Left ventricle myocardium superior (tissue), 1 donor: ENCODE measurements around the gene SUPT6H. TPM values are rescaled to one million over a fixed set of nuclear protein-coding genes. Genes with fewer than 3 reads are reported as not detected.

Source experiments
- ATAC-seq: fragments of 200-7000 bp; cut with Tn5 transposase; one replicate; pipeline ENCODE4 v1.9.1; 2020; ENCODE audit warnings: mild to moderate bottlenecking, moderate library complexity
- DNase-seq: peaks from one replicate; pipeline ENCODE4 v3.0.0-alpha.2; 2020
- intact Hi-C: fragments of 100-400 bp; cut with micrococcal nuclease; formaldehyde crosslinking; loops from one replicate; pipeline ENCODE4 v1.11.0; 2022
- long read RNA-seq: library from polyadenylated mRNA; unstranded; transcript quantifications from one replicate; pipeline ENCODE4 v2.0.0, GENCODE V29; 2021
- total RNA-seq: library from RNA; stranded (reverse); fragmentation: NEBNext Ultra II Directional; extraction: Animal tissue kit (Norgen Biotek cat#: 25700); gene quantifications from one replicate; pipeline ENCODE4 v1.2.1, GENCODE V29; 2021
- donor health status: DM: no; HTN: yes; CAD: no; lungs with severe emphysema.

The SUPT6H gene
- 46.0 TPM for total RNA-seq
- long read RNA-seq, full-length matches to known transcripts = 4 of 32 reads
- long read RNA-seq, partial matches to known transcripts = 24 of 32 reads
- long read RNA-seq, other reads (novel, unspliced or antisense) = 4 of 32 reads

DNA sequence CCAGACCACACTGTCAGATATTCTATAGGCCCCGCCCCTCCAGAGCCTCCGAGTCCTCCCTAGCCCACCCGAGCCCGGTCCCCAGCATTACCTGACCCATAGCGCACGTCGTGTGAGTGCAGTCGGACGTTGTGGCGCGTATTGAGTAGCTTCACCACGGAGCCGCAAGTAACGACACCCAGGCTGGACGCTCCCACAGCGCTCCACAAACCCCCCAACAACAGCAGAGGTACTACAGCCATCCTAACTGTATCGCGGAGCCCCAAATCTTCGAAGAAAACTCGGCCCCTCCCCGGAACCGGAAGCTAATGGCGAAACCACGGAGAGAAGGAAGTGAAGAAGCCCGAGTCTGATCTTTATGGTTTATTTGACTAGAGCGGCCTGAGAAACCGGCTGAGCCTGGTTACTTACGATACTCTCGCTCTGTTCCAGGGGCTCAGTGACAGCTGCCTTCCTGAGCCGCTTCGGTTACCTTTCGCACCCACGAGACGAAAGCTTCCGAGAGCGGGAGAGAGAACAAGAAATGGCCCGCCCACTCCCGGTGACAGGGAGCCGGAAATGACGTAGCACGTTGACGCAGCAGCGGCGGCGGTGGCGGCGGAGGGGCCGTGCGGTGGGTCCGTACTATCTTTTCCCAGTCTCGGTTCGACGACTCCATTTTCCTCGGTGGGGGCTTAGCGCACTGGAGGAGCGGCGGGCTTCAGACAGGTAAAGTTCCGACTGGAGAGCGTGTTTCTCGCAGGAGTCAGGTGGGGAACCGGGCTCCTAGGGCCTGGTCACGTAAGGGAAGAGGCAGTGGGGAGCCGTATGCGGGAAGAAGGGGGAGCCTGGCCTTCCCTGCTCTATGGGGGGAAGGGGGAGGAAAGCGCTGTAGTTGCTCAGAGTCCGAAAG is at the start of gene SUPT6H, which contains the start of gene SDF2:
Gene SUPT6H, plus strand, starts transcription at position 571 of the 892 bp plus-strand sequence. CDS start 11,197 bp downstream, outside the sequence.
Gene SDF2, minus strand, starts transcription at position 272 of the 892 bp plus-strand sequence. Its CDS starts 30 bp downstream, at position 242.
- DNase-seq (peak; percentile 92), ATAC-seq (peak; percentile 96)
- intact Hi-C loops = no loop called here

DNA sequence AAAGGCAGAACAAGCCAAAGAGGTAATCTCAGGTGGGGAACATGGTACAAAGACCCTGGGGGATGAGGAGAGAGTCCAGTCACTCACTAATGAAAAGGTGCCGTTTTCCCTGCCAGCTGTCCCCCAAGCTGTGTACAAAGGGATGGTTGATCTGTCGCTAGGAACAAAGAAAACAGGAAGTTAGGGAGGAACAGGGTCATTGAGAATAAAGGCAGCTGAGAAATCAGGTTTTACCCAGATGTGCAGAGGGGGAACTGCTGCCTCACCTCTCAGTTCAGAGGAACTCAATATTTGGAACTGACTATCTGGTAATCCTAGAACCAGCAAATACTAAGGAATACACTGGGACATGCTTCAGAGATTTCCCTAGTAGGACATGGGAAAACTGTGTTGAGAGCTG is 49.5 kb upstream of the SUPT6H start:
- intact Hi-C loops = loop anchor here (2.0 kb wide), 1 partner anchor 118 kb away; no protein-coding TSS in a partner anchor
- ATAC-seq (no peak), DNase-seq (no peak)

DNA sequence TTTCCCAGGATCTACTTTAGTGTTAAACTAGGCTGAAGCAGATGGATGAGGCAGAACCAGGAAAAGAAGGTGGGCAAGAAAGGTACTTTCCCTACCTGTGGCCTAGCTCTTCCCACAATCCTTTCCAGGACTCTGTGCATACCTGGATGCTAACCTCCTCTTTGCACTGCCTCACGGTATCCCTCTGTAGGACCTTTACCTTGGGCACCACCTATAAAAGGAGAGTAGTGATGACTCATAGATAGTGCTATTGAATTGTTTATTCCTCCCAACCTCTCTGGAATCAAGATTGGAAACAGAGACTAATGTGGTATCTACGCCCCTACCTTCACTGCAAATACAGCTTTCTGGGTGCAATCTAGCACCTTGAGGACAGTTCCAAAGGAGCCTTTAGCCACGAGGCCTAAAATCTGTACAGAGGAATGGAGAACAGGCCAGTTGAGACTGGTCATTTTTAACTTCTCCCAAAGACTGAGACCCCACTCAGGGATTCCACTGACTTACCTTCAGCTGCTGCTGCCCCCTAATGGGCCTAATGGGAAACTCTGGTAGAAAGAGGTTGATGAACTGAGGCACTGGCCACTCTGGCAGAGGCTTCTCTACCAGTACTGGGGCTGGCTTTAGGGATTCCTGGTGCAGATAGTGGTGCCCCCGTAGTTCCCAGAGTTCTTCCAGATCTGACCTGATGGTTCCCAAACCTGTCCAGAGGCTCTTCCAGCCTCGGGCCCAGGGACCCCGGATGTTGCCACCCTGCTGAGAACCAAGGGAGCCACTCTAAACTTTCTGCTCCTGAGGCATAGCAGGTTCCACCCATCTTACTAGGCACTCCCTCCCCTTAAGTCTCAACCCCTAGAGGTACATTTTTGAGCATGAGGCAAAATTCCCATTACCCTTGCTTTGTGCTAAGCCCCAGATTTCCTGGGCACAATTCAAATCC is 48.8 kb upstream of the SUPT6H start:
- intact Hi-C loops = loop anchor here (2.0 kb wide), 1 partner anchor 118 kb away; no protein-coding TSS in a partner anchor
- DNase-seq (no peak), ATAC-seq (peak; percentile 71)

DNA sequence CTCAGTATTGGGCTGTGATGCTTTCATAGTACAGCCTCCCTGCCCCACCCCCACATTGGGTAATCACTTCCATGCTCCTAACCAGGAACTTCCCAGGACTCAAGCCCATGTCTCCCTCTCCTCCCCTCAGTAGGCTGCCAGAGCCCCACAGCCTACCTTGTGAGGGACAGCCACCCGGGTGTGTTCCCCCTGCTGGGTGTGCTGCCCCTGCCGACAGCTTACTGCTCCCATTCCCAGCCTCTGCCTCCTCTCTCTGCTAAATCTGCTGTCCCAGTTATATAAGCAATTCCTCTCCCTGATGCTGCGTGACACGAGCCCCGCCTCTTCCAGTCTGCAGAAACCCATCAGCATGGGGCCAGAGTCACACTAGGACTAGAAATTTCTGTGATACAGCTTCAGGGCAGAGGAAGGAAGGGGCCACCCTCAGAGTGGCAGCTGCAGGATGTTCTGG is 48.0 kb upstream of the SUPT6H start, which contains the start of gene RSKR:
Gene RSKR, minus strand, starts transcription at position 255 of the 451 bp plus-strand sequence. Its CDS starts 24 bp downstream, at position 231.
- intact Hi-C loops = loop anchor here (2.0 kb wide), 1 partner anchor 119 kb away; no protein-coding TSS in a partner anchor
- no peak for DNase-seq
- ATAC-seq = peak; percentile 17

DNA sequence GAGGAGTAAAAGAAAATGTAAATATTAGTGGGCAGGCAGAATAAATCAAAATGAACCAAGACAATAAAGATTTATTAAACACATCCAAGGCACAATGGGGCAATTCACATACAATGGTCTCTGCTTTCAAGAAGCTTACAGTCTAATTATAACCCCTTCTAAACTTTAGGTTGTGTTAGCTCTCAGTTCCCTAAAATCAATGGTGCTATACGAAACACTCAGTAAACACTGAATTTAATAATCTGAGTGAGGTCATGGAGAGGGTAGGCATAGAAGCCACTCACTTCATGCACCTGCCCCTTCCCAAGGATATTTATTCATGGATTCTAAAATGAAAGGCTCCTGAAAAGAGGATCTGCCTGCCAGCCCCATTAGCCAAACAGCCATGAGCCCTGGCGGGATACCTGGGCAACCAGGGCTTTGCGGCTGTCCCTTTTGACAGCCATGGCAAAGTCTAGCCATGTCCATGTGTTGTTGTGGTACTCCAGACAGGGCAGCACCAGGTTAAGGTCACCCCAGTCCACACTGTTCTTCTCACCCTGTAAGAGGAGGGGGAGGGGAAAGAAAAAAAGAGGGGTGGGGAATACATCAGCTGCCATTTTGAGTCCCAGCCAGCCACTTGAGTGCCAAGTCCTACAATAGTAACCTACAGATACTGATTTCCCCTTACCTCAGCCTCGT is 46.6 kb upstream of the SUPT6H start:
- intact Hi-C loops = no loop called here
- ATAC-seq (peak; percentile 47), DNase-seq (no peak)

DNA sequence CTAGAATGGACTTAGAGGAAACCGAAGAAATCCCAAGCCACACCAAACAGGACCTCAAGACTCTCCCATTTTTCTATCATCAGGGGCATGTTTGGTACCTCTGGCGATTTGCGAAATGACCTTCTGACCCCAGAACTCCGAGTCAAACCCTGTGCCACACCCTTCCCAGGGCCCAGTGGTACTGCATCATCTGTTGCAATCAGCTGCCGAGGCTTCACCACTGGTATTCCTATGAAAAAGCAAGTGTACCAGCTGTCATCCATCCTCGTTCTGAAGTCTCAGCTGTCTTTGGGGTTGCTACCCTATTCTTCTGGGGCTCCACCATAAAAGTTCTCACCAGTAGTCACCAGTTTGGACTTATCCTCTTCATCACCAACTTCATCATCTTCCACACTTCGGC is 45.7 kb upstream of the SUPT6H start:
- intact Hi-C loops = no loop called here
- DNase-seq (no peak), ATAC-seq (no peak)

DNA sequence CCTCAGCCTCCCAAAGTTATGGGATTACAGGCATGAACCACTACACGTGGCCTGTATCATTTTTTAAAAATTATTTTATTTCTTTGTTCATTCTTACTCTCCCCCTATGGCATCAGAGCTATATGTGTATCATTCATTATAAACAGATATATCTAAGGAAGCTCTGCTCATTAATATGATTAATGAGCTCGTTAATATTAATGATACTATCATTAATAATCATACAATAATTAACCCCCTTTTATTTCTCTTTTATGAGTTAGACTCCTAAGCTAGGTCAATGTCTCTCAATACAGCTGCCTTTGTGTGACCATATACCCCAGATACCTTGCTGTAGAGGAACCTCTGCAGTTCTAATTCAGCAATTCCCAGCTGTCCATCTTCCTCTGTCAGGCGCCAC is 43.5 kb upstream of the SUPT6H start:
- ATAC-seq = no peak
- intact Hi-C loops = no loop called here

DNA sequence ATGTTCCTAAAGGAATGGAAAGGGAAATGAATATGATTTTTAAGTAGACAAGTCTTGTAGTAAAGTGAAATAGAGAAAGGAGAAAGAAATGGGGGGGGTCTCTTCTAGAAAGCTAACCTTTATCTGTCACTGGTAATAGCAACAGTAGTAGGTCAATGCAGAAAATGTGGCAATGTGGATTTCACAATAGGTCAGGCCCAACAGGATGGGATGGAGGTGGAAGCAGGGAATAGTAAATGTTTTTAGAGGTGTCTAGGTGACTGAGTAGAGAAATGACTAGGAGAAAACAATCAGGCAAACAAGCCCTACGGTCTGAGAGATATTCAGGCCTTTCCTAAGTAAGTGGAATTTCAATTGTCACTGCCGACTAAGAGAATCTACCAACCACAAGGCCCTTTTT is 42.0 kb upstream of the SUPT6H start:
- no peak for DNase-seq
- intact Hi-C loops = no loop called here
- ATAC-seq = no peak

More for the DNA sequence above, 43.5 kb upstream of the SUPT6H start:
- DNase-seq = no peak

DNA sequence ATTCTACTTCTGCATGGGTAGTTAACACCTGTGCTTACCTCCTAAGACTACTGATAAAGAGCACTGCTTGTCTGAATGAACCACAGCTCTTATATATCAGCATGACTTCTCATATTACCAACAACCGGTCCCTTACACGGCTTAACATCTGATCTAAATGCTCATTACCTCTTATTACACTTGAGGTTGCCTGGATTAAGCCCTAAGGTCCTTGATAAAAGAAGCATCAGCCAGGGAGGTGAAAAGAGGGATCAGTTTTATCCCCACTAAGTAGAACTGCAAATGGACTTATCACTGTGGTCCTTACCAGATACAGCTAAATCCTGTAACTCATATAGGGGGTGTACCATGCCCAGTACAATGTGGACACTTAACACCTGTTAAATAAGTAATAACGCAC is 39.8 kb upstream of the SUPT6H start:
- DNase-seq (no peak), ATAC-seq (no peak)
- intact Hi-C loops = no loop called here

DNA sequence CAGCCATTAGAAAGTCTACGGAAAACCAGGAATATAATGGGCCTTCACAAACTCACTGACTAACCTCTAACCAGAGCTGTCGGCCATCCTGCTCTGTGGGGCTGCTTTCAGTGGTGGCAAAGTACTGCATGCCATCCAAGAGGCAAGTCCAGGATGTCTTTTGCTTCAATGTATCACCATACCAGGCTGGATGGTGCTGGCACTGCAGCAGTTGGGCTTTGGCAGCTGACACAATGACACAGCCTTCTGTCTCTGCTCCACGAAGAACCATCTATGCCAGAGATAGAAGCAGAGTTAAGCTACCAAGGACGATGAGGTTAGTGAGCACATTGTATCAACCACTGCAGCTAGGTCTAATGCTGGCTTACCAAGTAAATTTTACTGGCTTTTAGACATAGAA is 38.3 kb upstream of the SUPT6H start:
- ATAC-seq (peak; percentile 89), DNase-seq (peak; percentile 46)
- intact Hi-C loops = no loop called here

DNA sequence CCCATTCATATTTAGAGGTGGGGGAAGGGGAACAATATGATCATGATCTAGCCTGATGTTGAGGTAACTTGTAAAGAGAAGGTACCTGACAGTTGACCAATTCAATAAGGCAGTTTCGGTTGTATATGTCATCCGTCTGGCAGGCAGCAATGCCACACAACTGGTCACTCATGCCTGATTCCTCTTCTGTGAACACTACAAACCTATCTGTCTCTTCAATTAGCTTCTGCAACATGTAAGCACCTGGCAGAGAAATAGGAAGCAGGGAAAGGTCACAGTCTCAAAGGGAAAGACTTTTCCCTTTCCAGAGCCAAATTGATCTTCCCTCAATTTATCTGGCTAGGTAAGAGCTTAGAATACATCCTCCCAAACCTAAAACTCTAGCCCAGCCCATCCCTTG is 37.9 kb upstream of the SUPT6H start:
- ATAC-seq (peak; percentile 50), DNase-seq (no peak)
- intact Hi-C loops = no loop called here

DNA sequence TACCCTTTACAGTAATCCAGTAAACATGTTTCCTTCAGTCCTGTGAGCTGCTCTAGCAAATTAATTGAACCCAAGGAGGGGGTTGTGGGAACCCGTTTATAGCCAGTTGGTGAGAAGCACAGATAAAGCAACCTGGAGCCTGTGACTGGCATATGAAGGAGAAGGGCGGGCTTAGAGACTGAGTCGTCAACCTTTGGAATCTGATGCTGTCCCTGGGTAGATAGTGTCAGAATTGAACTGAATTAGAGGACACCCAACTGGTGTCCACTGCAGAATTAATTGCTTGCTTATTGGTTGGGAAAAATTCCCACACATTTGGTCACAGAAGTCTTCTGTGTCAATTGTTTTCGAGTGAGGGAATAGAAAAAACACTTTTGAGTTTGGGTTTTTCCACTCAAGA is 35.2 kb upstream of the SUPT6H start:
- no peak for DNase-seq
- intact Hi-C loops = no loop called here
- no peak for ATAC-seq

DNA sequence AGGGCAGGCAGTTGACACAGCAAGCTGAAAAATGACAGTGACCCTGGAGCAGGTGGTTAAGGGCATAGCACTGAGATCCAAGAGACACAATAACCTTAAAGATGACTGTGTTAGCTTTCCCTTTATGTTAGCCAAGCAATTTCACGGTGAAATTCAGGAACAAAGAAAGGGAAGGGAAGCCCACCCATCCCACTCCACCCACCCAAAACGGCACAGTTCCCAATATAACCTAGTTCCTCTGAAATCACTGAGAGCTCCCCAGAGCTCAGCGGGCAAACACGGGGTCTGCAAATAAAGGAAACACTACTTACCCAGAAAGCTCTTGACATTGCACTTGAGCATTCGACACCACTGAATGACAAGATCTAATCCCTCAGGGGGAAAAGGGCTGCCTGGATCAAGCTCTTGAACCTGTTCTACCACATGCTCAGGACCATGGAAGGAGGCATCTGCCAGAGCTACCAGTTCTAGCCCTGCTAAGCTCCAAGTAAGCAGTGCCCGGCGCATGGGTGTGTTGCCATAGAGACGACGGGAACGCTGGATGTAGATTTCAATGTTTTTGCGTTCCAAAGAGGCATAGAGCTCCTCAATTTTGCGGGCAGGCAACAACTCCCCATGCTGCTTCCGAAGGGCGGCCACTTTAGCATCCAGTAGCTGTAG is 27.7 kb upstream of the SUPT6H start:
- intact Hi-C loops = no loop called here

DNA sequence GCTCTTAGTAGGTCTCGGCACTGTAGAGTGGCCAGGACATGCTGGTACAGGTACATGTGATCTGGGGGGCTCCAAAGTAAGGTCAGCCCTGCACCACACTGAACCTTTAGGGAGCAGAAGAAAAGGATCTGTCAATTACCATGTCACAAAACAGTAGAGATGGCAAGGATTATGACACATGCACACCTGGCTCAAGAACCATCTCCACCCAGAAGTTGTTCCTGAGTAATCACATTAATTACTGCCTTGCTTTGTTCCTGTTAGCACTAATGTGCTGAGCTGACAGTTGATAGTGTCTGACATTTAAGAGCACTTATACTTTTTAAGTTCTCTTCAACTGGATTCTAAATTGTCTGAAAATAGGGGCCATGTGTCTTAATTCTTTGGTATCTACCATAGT is 26.5 kb upstream of the SUPT6H start:
- no peak for ATAC-seq
- DNase-seq = no peak
- intact Hi-C loops = no loop called here

More for the DNA sequence above, 27.7 kb upstream of the SUPT6H start:
- no peak for ATAC-seq
- no peak for DNase-seq

DNA sequence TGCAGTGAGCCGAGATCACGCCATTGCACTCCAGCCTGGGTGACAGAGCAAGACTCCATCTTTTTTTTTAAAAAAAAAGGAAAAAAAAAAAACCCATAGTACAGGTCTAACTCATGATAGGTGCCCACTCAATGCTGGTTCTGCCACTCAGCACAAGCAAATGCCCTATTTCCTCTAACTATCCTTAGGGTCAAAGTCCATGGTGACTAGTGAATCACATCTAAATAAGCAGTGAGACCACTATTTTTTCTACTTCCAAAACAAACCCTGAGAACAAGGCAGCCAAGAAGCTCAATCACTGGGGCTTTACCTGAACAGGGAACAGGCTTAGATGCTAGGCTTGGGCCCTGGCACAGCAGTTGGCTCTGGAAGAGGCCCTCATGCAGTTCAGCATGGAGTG is 20.4 kb upstream of the SUPT6H start:
- DNase-seq = no peak
- intact Hi-C loops = no loop called here
- no peak for ATAC-seq

DNA sequence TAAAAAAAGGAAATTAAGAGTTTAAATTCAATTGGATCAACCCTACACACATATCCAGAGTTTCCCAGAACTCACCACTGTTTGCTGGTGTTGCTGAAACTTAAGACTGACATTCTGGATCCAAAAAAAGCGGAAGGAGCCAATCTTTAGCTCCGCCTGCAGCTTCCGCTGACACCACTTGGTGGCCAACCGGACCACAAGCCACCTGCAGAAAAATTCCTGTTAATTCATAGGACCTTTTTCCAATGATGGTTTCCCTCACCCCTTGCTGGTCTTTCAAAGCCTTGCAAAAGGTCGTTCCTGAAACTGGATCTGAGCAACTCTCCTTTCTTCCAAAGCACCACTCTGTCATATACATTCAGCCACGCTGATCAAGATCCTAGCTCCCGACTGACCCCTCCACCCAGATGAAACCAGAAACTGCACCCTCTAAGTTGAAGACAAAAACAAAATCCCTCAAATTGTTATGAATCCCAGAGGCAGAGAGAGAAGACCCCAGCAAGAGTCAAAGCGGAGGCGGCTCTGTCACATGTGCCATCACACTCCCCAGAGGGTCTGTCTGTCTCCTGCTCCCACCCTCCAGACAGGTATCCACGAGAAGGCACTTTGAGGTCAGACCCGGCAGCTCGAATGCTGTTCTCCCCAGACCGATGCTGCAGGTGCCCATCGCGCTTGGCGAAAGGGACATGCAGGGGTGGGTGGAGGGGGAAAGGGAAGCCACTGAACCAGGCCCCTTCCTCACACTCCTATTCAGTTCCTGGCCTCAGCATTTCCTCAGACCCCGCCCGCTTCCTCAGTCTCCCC is 17.8 kb upstream of the SUPT6H start:
- DNase-seq (peak; percentile 44), ATAC-seq (peak; percentile 2)
- intact Hi-C loops = no loop called here
